ENCODE measurements around the gene ST3GAL2. TPM values are rescaled to one million over a fixed set of nuclear protein-coding genes. Genes with fewer than 3 reads are reported as not detected.

The ST3GAL2 gene
- total RNA-seq, 1 donor from 2014 or later, result 52.3 TPM

GRCh38 chr16:70430667-70431536 lies 8.0 kb downstream of the ST3GAL2 start:
- Histone ChIP-seq H3K9me3 (no peaks in the 10 kb centered on the region), H3K27me3 (no peaks in the 10 kb centered on the region), H3K4me3 (no peak overlapping the region), H3K4me1 (peaks cover 30 to 60% of the 10 kb centered on the region in 2 donors), H3K36me3 (peaks cover 0 to 4% of the 10 kb centered on the region in 2 donors), H3K27ac (peak overlapping the region; percentile 3 to 37)
- intact Hi-C loops (cut with DNase I), result no loop called here
- no peak for DNase-seq (ENCODE audit: low spot score in 2 of 2)
- no peak for TF ChIP-seq CTCF (IDR thresholded peaks at IDR 0.05)

GRCh38 chr16:70429888-70430666 lies 8.8 kb downstream of the ST3GAL2 start:
- H3K4me3 ChIP-seq, result no peak overlapping the region
- intact Hi-C loops (cut with DNase I), result no loop called here
- H3K4me1 ChIP-seq, result peaks cover 30 to 58% of the 10 kb centered on the region in 2 donors
- no peaks in the 10 kb centered on the region for H3K9me3 ChIP-seq
- no peaks in the 10 kb centered on the region for H3K27me3 ChIP-seq
- peak overlapping the region; percentile 3 to 37 for H3K27ac ChIP-seq
- no peak for TF ChIP-seq CTCF (IDR thresholded peaks at IDR 0.05)
- peaks cover 0 to 4% of the 10 kb centered on the region in 2 donors for H3K36me3 ChIP-seq
- DNase-seq (ENCODE audit: low spot score in 2 of 2), result no peak

- no peak for TF ChIP-seq CTCF (IDR thresholded peaks at IDR 0.05)
- peak; percentile 80 to 94 for DNase-seq (ENCODE audit: low spot score in 2 of 2)
- peak overlapping the region; percentile 86 to 92 for H3K27ac ChIP-seq
- H3K36me3 ChIP-seq, result no peaks in the 10 kb centered on the region
- H3K27me3 ChIP-seq, result no peaks in the 10 kb centered on the region
- intact Hi-C loops (cut with DNase I), result no loop called here
- no peaks in the 10 kb centered on the region for H3K9me3 ChIP-seq
- H3K4me1 ChIP-seq, result peaks cover 23 to 41% of the 10 kb centered on the region in 2 donors
- H3K4me3 ChIP-seq, result peak overlapping the region in 1 of 2 donors; percentile 1
These were observed 10.5 kb downstream of the ST3GAL2 start for GRCh38 chr16:70428178-70428998.

- no peak for TF ChIP-seq CTCF (IDR thresholded peaks at IDR 0.05)
- intact Hi-C loops (cut with DNase I), result no loop called here
- no peaks in the 10 kb centered on the region for H3K9me3 ChIP-seq
- H3K4me1 ChIP-seq, result peaks cover 18 to 36% of the 10 kb centered on the region in 2 donors
- peak overlapping the region; percentile 86 to 92 for H3K27ac ChIP-seq
- no peak for DNase-seq (ENCODE audit: low spot score in 2 of 2)
- H3K36me3 ChIP-seq, result no peaks in the 10 kb centered on the region
- peak overlapping the region in 1 of 2 donors; percentile 1 for H3K4me3 ChIP-seq
- H3K27me3 ChIP-seq, result no peaks in the 10 kb centered on the region
These were observed 11.1 kb downstream of the ST3GAL2 start for GRCh38 chr16:70427786-70428177.

GRCh38 chr16:70422543-70422942 lies 16.4 kb downstream of the ST3GAL2 start:
- no peak for TF ChIP-seq CTCF (IDR thresholded peaks at IDR 0.05)
- Histone ChIP-seq H3K27me3 (no peaks in the 10 kb centered on the region), H3K4me1 (peaks cover 0 to 1% of the 10 kb centered on the region in 2 donors), H3K9me3 (no peaks in the 10 kb centered on the region), H3K27ac (no peak overlapping the region), H3K4me3 (no peak overlapping the region), H3K36me3 (no peaks in the 10 kb centered on the region)
- intact Hi-C loops (cut with DNase I), result no loop called here
- DNase-seq (ENCODE audit: low spot score in 2 of 2), result no peak
